ENCODE measurements around the gene MYOZ2.

MYOZ2 gene

DNA sequence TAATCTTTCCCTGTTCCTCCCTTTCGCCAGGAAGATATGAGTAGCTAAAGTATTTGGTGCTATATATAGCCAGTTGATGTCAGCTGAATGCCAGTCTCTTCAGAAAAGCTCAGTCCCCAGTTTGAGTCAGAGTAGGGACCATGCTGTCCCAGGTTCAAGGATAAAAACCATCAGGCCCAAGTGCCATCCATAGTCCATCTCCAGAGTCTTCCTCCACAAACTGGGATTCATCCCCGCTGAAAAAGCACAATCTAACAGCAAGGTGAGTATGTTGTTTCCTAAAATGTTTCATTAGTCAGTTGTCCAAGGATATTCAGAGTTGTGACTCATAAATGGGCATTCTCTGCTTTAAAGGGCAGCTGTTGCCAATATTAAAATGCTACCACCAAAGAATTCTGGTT, at the start of gene MYOZ2:
Gene MYOZ2, plus strand, starts transcription at position 112 of the 401 bp plus-strand sequence. CDS start 694 bp downstream, outside the sequence.
- DNase-seq: no peak

DNA sequence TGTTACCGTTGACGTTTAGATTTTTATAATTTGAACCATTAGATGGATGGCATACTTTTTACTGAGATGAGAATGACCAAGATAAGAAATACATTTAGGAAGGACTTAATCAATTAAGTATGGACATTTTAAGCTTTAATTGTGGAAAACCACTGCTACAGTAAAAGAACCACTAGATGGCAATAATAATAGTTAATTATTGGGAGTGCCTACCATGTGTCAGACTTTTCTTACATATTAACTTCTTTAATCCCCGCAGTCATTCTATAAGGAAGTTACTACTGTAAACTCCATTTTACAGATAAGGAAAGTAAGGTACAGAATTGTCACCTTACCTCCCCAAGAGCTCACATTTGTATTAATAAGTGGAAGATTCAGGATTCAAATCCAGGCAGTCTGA, 48.5 kb upstream of the MYOZ2 start:
- DNase-seq: no peak

DNA sequence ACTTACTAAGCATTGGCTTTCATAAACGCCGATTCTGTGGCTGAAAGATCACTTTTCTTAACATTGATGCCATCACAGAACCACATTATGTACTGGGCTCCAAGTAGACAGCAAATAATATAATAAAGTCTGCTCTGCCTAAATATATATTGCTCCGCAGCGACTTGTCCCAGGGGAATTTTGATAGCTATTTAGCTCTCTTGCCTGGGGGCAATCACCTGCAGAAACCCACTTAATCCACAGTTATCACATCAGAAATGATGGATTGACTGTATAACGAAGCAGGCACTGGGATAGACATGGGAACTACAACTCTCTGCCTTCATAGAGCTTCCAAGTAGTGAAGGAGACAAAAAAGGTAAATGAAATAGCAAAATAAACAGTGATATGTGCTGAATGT, 48.0 kb upstream of the MYOZ2 start:
- DNase-seq: no peak

DNA sequence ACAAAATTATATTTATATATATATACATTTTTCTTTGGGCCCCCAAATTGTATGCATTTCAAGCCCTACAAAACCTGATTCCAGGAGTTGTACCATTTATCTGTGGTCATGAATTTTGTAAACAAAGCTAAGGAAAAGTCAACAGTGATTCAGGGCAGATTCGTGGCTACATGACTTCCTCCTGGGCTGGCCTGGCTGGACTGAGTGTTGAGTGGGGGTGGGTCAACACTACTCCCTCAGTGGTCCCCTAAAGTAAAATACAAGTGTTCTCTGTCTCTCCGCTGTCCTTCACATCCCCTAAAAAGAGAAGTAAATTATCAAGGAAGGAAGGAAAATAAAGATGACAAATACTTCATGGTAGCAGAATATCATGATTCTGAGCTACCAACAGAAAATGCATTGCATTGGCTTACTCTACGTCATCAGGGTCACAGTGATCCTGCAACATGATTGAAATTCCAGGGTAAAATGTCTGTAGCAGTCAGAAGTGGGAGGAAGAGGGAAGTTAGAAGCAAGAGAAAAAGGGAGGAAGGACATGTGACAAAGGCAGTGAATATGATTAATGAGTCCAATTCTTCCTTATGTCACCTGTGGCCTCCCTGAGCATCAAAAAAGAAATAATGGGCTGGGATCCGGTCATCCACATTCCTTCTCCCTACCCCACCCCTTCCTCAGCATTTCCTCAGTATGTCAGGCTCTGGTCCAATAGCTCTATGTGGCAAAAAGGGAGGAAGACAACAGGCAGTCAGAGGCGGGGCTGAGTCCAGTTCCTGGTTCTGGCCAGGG, 42.4 kb upstream of the MYOZ2 start:
- DNase-seq: no peak

DNA sequence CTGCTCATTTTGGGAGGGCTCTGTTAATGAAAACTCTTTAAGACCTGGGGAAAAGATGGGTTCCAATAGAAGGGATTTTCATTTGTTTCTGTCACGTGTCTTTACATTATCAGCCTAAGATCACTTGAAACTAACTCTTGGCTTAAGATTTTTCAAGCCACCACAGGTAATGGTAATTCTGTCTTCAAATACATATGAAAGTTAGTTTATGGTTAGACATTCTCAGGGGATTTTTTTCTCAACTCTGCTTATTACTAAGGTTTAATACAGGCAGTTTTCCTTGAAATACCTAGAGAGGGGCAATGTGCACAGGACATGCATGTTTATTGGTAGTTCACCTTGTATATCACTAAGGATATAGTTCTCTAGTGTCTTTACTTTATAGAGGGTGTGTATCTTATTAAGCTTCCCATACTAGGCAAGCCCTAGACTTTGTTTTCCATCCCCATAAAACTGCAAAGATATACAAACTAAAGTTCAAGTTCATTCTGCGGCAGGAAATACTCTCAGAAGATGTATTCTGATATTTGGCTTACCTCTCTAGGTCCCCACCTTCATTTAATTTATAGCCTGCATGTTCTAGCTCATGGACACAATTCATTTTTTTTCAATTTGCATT, 38.2 kb upstream of the MYOZ2 start:
- no peak for DNase-seq

DNA sequence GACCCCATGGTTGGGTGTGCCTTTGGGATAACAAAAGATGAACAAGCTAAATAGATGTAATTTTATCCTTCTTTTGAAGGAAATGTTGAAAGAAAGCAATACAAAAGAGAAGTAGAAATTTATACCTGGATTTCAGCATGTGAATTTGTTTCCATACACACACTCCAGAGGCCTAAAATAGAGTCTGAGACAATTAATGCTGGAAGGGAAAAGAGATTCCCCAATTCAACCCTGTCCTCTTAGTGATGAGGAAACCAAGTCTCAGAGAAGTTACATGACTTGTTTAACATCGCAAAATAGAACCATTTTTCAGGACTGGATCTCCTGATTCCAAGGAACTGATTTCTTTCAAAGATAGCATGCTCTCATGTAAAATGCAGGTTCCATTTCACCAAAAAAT, 37.3 kb upstream of the MYOZ2 start:
- DNase-seq: no peak

DNA sequence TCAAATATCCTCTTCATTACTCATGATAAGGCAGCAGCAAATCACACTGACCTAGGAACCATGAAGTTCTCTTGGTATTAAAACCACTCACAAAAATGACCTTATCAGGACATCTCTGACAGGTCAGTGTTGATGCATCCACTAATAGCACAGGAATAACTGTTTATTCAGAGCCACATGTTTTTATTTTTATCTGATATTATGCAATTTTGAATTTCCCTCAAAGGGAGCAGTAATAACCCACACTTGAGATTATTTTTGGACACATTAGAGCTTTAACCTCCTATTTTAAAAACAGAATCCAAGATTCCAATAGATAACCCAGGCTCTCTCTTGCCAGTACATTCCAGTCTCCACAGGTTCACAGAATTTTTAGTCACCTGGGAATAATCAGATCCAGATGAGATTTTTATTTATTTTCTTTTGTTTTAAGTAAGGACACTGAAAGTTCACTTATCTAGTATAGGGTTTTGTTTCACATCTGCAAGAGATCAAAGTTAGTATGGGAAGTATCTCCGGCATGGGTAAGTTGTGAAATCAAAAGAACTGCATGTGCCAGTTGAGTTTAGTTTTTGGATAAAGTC, 36.3 kb upstream of the MYOZ2 start:
- DNase-seq: no peak

DNA sequence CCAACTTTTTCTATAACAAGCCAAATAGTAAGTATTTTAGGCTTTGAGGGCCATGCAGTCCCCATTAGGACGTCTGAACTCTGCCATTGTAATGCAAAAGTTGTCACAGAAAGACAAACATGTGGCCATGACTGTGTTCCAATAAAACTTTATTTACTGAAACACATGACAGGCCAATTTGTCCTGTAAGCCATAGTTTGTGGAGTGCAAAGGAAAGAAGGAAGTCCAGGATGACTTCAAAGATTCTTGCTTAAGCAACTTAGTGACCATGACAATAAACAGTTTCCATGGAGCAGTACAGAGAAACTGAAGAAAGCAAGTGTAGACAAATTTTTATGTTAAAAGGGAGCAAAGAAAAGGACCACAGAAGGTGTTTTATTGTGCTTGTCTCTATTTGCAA, 35.0 kb upstream of the MYOZ2 start:
- no peak for DNase-seq

DNA sequence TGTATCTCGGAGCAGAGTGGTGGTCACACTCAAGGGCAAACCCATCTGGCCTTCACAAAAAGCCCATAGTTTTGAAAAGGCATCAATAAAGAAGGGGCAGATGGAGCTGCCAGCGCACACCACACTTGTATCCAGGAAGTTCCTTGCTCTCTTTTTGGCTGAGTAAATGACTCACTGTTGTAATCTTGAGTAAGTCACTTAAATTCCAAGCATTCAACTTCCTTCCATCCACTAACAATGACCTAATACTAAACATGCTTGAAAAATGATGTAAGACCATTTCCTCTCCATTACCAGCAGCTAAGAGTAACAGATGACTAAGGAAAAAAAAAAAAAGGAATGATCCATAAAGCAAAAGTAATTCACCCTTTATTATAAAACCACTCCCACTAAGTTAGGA, 32.4 kb upstream of the MYOZ2 start:
- no peak for DNase-seq

DNA sequence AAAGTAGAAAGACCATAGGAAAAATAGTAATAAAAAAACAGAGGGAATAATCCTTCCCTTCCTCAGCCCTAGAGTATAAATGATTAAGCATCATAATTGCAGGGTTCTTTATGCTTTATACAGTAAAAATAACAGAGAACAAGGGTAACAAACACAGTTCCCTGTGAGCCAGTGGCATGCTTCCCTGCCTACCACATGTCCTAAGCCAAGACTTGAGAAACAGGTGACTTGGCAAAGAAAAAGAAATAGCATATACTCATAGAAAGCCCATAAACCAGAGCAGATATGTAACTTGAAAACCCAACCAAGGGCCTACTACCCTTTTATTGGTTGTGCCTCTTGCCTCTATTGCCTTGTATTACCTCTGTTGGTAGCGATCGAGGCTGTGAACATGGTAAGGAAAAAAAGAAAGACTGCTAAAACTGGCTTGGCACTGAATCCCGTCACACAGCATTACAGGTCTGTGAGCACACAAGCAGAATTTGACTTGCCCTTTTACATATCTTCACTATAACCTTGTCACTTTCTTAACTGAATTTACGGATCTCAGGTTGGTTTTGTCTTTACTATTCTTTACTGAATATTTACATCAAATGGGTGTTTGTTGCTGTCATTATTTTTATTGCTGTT, 30.9 kb upstream of the MYOZ2 start:
- DNase-seq: no peak

DNA sequence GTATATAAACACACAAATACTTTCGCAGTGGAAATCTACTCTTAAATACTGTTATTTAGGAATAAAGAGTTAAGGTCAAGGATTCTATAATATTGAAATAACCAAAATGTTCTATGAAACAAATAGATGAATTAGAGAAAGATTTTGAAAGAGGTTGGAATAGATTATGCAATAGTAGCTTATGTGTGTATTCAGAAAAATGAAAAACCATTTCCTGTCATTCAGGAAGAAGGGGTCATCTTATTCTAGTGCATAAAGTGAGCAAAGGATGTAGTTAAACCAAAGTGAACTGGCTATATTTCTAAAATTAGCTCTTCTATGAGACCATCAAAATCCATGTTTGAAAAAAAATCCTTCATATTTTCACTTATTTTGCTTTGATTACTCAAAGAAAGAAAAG, 30.0 kb upstream of the MYOZ2 start:
- no peak for DNase-seq

DNA sequence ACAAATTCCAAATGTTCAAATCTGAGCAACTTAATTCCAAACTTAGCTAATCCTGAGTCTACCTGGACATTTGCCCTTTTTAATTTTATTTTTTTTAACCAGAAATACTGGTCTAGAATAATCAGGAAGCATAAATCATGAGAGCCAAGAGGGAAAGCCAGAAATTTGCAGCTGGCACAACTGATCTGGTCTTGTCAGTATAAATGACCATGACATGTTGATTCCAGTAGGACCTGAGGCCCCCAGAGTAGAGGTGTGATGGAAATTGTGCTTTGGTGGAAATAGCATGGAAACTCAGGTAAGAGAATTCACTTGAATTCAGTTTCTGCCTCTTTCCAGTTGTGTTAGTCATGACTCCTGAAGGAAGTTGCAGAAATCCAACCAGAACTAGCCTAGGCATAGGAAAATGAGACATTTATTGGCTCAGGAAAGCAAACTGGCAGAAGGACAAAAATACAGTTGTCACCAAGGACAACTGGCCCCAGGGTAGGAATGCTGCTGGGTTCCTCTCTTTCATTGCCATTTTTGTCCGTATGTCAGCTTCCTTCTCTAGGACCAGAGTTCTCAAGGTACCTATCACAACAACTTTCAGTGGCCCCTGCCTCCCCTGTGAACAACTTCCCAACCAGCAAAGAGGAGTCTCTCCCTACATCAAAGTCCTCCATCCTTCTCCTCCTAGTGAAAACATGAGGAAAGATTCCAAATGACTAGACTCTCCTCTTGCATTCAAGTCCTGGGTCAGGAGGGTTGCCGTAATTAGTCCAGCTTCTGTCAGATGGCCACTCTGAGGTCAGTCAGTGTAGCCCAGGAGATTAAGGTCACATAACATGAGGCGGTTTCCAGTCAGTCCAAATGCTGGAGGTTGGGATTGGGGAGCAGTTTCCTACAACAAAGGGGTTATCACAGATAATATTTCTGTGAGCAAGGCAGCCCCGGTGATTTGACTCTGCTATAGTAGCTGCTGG, 29.3 kb upstream of the MYOZ2 start:
- DNase-seq: no peak

DNA sequence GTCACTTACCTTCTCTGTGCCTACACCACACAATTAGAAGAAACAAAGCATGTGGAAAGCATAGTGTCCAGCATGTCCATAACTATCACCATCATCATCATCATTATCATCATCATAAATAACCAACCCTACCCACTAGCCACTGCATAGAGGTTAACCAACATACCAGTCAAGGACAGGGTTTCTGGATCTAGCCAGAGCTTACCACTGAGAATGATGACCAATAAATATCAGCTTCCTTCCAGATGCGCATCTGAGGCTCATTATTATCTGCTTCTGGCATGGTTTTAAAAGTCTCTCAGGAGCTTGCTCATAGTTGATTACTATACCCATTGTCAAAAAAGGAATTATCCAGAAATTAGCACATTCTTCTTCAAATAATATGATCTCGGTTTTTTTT, 25.5 kb upstream of the MYOZ2 start:
- DNase-seq: no peak

DNA sequence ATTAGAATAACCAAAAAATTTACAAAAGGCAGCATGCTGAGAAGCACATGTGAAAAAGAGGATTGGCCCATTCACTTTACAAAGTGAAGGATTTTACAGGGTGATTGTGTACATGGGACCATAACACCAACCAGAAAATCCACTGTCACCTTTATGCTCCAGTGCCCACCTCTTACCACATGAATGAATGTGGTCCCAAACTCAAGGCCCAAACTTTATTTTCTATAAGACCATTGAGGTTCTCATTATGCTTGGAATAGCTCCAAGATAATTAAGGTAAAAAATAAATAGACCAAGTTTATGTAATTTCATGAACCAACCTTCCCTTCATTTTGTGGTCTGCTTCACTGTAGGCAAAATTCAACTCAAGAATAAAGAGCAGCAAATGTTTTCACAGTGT, 24.3 kb upstream of the MYOZ2 start:
- DNase-seq: no peak

DNA sequence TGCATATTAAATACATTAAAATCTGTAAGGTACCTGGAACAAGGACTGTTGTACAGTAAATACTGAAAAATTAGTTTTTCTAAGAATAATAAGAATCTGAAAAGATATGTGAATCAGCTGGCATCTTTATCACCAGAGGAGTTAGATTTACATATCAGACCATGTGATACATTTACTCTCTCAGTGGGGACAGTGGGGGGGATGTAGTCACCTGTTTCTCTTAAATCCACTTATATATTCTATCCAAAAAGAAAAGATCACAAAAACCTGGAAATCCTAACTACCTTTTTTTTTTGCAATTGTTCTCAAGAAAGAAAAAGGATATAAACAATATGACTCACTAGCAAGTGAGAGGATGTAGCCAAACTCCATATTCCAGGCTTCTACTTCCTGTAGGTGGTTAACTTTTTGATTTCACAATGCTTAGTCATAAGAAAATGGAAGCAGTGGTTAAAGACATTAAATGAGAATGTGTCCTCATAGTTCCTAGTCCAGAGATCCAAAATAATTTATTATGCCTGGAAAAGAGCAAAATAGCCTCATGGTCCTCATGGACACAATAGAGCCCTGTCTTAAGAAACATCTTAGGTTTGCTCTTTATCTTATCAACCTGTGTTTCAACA, 22.5 kb upstream of the MYOZ2 start:
- DNase-seq: no peak

DNA sequence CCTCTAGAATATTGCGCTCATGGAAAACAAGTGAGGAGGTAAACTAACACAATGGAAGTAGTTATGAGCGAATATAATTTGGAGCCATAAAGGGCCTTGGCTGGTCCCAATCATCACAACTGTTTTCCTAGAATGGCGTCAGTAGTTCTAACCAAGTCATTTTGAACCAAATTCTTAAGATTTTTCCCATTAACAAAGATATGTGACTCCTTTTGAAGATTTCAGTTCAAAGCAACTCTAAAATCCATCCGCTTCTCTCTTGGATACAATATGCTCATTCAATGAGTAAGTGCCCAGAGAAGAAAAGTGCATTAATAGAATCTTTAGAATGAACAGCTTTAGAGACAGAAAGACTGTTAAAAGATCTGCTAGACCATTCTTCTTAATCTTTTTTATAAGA, 19.6 kb upstream of the MYOZ2 start:
- DNase-seq: no peak

DNA sequence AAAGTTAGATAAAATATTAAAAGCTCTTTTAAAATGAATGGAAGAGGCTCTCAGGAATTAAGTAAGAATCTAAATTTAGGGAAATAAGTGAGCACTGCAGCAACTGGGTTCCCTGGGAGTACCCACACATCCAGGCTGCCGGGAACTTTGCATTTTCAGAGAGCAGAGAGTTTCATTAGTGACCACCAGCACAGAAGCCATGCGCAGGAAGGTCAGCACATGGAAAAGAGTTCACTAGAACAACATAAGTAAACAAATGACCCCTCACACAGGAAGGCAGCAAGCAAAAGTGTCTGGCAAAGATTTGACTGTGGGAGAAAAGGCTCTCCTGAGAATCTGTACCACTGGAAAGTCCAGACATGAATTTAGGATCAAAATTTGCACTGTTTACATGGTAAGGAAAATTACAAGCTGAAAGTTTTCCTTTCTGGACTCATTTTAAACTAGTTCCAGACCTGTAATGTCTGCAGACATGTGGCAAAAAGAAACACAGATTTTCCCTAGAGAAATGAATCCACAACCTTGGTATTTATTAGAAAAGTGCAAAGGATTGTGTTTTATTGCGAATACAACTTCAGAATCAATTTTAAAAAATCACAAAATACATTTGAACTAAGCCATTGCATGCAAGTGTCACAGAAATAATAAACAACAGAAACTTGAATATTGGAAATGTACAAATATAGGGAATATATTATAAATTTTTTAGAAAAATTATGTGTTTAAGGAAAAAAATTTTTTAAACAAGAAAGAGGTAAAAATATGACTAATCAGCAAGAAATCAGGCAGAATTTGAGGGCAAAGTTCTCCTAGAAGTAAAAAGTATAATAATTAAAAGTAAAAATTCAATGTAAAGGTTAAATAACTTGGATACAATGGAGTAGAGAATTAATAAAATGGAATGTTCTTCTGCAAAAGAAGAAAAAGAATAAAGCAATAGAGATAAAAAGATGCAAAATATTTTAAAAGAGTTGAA, 18.4 kb upstream of the MYOZ2 start:
- DNase-seq: no peak

DNA sequence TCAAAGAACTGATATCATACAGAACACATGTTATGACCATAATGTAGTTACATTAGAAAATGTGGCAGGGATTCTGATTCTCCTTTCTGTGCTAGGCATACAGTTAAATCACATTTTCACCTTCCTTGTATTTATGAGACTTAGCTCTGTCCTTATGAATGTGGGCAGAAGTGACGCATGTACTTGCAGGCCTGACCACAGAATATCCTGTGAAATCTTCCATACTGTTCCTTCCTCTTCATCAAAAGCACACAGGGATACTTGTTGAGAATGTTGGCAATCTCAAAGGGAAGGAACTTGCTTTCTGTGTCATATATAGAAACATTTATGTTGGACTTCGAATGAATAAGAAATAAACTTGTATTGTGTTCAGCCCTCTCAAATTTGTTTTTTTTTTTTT, 17.2 kb upstream of the MYOZ2 start:
- DNase-seq: no peak

DNA sequence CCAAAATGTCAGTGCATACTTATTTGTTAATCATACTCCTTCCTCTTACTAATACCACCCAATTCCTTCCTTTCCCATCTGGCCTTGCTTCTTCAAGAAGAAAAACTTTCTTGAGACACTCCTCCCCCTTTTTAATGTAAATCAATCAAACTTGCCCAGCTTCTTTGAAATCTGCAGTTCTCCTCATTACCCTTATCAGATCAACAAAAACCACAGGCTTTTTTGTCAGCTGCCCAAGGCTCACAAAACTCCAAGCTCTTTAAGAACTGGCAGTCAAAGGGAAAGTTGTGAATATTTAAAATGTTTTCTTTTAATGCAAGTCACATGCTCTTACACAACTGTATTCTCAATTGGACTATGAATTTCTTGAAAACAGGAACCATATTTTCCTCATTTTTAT, 11.3 kb upstream of the MYOZ2 start:
- no peak for DNase-seq

DNA sequence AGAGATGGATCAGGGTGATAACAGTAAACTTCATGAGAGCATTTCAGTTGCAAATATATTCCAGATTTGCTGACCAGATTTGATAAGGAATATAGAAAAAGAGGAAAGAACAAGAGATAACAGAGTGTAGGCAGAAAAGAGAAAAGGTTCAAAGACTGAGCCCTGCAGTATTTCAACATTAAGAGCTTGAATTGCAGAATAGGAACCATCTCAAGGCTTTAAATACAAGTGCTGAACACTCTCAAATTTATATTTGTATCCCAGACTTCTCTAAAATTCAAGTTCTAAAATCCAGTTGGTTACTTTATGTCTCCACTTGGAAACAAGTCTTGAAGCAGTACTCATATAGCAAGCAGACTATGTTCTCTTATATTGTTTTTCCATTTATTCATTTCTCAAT, 9.7 kb upstream of the MYOZ2 start:
- no peak for DNase-seq

DNA sequence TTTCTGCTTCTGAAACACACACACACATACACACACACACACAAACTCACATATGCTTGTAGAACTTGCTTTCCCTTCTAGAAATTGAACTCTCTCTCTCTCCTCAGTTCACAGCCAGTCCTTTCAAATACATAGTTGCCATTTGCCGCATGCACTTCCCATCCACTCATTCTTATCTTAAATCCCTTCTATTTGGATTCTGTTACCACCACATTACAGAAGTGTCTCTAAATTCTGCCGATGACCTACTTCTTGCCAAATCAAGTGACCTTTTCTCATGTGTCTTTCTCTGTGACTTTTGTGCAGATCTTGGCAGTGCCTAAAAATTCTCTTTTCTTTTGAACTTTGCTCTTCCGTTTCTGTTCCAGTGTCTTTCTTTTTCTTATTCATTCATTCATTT, 7.5 kb upstream of the MYOZ2 start:
- no peak for DNase-seq
